ENCODE measurements around the gene PNPLA6.

The PNPLA6 gene

GRCh38 chr19:7494416-7495098 is 41.0 kb upstream of the PNPLA6 start:
- no peak for TF ChIP-seq CTCF (IDR thresholded peaks at IDR 0.05; ENCODE audit: insufficient read depth, low read depth, low read length, missing control alignments)
- H3K4me3 ChIP-seq (ENCODE audit: low read depth, low read length), result no peak overlapping the region
- DNase-seq (ENCODE audit: low read depth), result no peak

- TF ChIP-seq CTCF (IDR thresholded peaks at IDR 0.05; ENCODE audit: insufficient read depth, low read depth, low read length, missing control alignments), result peak; percentile 47
- DNase-seq (ENCODE audit: low read depth), result no peak
- no peak overlapping the region for H3K4me3 ChIP-seq (ENCODE audit: low read depth, low read length)
These were observed 38.2 kb upstream of the PNPLA6 start for GRCh38 chr19:7497292-7497691.

GRCh38 chr19:7500811-7501450 is 34.6 kb upstream of the PNPLA6 start:
- H3K4me3 ChIP-seq (ENCODE audit: low read depth, low read length), result peak overlapping the region; percentile 27
- TF ChIP-seq CTCF (IDR thresholded peaks at IDR 0.05; ENCODE audit: insufficient read depth, low read depth, low read length, missing control alignments), result no peak
- DNase-seq (ENCODE audit: low read depth), result peak; percentile 83

GRCh38 chr19:7502552-7502951 is 33.0 kb upstream of the PNPLA6 start:
- DNase-seq (ENCODE audit: low read depth), result no peak
- no peak overlapping the region for H3K4me3 ChIP-seq (ENCODE audit: low read depth, low read length)
- no peak for TF ChIP-seq CTCF (IDR thresholded peaks at IDR 0.05; ENCODE audit: insufficient read depth, low read depth, low read length, missing control alignments)

- TF ChIP-seq CTCF (IDR thresholded peaks at IDR 0.05; ENCODE audit: insufficient read depth, low read depth, low read length, missing control alignments), result no peak
- H3K4me3 ChIP-seq (ENCODE audit: low read depth, low read length), result no peak overlapping the region
- no peak for DNase-seq (ENCODE audit: low read depth)
These were observed 30.8 kb upstream of the PNPLA6 start for GRCh38 chr19:7504684-7505083.

GRCh38 chr19:7505288-7505681 is 30.2 kb upstream of the PNPLA6 start:
- H3K4me3 ChIP-seq (ENCODE audit: low read depth, low read length), result no peak overlapping the region
- TF ChIP-seq CTCF (IDR thresholded peaks at IDR 0.05; ENCODE audit: insufficient read depth, low read depth, low read length, missing control alignments), result no peak
- no peak for DNase-seq (ENCODE audit: low read depth)
